ENCODE data around the gene JOSD1.

Gene JOSD1

DNA sequence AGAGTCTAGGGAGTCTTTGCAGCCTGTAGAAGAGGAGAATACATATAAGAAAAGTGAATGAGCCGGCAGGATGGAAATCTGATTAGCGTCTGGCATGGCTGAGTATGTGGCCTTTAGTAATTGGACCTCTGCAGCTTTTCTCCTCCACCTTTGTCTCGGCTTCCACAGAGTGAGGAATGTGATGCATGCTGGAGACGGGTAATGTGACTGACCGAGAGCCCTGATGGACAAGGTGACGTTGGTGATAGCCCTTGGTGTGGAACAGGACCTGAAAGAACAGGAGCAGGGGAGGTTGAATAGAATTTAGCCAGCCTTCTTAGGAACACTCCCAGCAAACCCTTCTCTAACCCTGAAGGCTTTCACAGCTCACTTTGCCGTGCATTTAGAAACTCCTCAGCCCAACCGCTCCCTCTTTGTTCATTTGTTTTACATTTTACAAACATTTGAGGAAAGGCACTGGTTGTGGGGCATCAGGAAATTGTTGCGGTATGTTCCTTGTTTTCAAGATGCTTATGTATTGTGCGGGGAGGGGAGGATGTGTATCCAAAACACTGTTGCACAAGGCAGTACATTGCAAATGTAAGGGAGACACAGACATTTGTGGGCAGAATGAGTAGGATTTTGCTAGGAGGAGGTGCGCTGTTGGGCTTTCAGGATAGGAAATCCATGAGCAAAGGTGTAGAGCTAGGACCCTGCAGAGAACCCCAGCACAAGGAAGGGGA lies 11.9 kb upstream of the JOSD1 start:
- DNase-seq (ENCODE audit: low read depth), result no peak

DNA sequence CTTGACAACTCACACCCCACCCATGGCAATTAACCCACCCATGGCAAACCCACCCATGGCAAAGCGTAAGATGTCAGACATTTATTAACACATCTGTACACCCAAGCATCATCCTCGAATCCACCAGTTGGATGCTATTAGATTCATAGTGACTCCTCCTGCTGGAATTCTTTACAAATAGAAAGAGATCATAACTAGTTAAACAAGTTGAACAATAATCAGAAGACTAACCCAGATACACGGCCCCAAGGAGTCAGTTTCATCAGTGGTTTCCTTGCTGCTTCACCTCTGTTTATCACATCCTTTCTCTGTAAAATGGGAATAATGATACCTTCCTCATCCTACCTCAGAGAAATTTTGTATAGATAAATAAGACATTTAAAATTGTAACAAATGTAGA lies 10.1 kb upstream of the JOSD1 start:
- DNase-seq (ENCODE audit: low read depth), result no peak

DNA sequence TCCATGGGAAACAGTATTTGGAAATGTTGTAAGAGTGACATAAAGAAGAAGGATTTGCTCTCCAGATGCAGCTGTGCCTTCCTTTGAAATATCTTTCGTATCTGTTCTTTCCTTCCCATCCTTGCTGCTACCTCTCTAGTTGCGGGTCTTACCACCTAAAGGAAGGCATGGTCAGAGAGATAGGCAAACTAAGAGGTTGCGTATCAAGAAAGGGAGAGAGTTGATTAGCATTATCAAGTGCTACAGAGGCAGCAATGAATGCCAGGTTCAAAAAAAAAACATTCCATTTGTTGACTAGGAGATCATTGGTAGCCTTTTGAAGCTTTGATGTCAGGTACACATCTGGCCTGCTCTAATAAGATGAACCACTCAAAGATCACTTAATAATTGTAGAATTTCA lies 9.6 kb upstream of the JOSD1 start:
- DNase-seq (ENCODE audit: low read depth), result no peak

DNA sequence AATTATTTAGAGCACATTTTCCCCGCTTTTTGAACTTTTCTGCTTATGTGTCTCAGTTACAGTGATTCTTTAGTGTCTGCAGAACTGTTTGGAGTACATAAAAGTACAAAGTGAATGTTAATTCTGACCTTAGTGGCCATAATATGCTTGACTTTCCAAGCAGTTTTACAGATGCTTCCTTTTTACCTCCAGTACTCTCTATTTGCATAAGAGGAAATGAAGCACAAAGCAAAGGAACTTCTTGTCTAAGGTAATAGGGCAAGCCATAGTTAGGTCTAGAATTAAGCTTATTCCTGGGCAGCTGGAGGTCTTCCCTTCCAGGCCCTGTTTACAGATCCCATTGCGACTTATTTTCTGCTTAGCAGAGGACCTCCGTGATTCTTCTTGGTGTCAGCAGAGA lies 8.6 kb upstream of the JOSD1 start:
- no peak for DNase-seq (ENCODE audit: low read depth)

DNA sequence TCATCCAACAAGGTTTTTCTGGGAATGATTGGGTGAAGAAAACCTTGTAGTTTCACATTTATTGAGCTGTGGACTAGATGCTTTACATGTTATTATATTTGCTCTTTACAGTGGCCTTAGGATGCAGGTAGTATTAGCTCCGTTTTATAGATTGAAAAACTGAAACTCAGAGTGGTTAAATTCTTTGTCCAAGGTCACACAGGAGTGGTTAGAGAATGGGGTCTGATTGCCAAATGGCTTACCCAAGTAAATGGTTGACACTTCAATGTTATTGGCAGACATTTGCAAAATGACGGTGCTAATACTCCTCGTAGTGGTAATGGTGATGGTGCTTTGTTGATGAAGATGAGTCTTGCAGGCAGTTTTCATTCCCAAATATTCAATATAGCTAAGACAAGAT lies 7.2 kb upstream of the JOSD1 start:
- DNase-seq (ENCODE audit: low read depth), result no peak

DNA sequence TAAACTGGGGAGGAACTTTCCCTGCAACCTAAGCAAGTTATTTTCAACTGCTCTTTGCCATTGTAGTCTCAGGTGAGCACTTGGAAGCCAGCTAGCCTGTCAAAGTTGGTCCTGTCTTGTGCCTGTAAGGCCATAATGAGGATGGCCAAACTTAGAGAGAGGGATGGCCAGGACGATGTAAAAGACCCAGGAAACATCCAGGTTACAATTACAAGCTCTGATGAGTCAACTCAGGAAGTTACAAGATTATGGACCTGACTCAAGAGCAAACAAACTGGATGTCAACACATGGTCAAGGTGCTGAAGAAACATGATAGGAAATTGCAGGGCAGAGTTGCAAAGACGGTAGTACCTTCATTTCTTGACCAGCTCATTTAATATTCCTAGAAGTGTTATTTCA lies 6.6 kb upstream of the JOSD1 start:
- DNase-seq (ENCODE audit: low read depth), result no peak

DNA sequence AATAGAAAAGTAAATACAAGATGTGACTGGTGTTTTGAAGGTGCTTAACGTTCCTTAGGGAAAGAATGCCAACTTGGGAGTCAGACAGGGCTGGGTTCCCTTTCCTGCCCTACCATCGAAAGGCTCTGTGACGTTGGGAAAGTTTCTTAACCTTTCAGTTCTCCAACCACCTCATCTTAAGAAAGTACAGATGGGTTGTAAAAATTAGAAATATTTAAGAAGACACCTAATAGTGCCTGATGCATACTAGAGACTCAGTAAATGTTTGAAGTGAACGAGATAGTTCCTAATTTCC lies 6.1 kb upstream of the JOSD1 start:
- DNase-seq (ENCODE audit: low read depth), result no peak

DNA sequence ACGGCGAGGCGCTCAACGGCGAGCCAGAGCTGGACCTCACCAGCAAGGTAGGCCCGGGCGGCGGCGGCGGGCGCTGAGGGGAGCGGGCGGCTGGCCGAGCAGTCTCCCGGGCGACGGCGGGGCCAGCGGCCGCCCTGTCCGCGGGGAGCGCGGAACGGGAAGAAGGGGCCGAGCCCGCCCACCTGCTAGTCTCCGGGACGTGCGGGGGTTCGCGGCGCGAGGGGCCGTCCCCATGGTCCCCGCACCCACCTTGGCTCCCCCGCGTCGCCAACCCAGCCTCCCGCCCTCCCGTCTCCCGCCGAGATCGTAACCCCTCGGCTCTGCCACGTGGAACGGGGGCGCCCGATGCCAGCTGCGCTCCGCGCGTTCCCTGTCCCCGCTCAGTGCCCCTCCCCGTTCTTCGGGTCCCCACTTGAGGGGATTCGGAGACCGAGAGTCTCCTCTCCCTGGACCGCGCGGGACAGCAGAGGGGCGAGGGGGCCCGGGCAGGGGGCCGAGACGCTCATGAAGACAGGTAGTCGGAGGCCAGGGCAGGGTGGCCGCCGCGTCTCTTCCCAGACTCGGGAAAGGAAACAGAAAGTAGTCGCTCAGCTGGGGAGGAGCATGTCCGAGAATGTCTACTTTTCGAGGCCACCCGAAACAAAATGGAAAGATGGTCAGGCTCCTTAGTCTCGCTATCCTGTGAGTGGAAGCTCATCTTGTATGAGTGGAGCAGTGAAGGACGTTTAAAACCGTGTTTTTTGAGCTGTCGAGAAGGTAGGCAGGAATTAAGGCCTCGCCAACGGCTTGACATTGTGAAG lies 5.6 kb upstream of the JOSD1 start:
- DNase-seq (ENCODE audit: low read depth), result peak; percentile 27

DNA sequence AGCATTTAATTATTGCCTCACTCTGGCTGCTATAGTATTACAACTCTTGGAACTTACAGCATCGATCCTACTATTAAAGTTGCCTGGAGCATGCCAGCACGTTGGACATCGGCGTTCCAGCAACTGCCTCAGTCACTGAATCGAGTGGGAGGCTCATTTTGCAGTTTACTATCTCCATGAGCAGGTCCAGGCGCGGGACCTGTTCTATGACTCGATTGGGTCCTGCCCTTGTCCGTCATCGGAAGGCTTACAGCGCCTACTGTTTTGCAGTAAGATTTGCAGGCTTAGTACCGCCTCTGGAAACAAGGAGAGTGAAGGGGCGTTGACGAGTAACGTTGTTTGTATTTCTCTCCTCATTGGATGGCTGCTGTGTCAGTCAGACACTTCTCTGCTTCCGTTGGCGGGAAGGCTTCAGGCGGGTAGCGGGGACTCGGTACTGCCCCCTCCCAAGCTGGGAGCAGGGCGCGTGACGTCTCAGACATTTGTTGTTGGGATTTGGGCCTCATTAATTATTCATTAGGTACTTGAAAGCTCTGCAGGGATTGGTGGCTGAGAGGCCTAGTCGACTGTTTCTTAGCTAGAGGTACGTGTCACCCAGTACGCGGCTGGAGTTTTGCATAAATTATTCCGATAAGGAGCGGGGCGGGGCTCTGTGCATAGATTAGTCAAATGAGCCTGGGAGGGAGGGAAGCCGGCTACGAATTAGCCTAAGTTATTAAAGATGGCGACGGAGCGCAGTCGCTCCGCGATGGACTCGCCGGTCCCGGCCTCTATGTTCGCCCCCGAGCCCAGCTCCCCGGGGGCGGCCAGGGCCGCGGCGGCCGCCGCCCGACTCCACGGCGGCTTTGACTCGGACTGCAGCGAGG lies 4.7 kb upstream of the JOSD1 start, which contains the start of gene GTPBP1:
Gene GTPBP1 (plus strand): TSS at position 710 of the 866 bp plus-strand sequence. CDS start 12 bp downstream, at position 722.
- DNase-seq (ENCODE audit: low read depth), result peak; percentile 92

DNA sequence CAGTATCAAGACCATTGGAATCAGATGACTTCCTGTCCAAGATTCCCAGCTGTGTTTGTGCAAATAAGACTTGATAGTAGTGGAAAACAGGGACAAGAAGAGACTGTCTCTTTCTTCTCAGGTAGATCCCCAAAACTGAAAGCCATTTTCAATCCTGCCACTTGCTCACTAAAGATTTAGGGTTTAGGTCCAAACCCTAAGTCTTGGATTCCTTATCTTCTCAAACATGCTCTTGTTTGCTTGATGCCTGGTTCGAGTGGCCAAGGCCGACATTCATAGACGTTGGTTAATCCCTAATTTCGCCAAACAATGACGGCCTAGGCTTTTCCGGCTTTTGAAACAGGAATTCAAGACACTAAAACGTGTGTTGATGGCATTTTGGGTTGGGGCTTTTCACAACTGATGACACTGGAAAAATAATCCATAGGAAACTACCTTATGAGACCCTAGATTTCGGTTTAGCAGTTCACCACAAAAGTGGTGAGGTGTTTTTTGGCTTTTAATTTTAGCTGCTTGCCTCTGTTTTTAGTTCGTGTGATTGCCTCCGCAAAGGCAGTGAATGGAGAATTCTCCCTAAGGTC lies 4.0 kb upstream of the JOSD1 start:
- DNase-seq (ENCODE audit: low read depth), result no peak

DNA sequence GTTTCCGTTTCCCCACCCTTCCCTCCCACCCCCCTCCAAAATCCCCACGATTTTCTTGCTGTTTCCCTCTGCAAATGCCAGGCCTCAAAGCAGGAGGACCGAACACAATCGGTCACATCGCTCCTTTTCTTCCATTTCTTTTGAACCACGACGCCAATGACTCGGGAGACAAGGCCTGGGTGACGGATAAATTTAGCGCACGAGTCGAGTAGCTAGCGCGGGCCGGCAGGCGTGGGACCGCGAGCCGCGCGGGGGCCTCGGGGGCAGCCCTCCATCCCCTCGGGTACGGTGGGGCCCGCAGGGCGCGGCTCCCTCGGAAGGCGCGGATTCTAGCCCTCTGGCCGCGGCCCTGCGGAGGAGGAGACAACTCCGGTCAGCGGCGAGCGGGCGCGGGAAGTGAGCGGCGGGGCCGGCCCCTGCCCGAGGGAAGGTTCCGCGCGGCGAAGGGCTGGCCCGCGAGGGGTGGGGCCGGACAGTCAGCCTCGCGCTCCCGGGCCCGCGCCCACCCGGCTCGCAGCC lies 414 bp downstream of the JOSD1 start:
- no peak for DNase-seq (ENCODE audit: low read depth)

DNA sequence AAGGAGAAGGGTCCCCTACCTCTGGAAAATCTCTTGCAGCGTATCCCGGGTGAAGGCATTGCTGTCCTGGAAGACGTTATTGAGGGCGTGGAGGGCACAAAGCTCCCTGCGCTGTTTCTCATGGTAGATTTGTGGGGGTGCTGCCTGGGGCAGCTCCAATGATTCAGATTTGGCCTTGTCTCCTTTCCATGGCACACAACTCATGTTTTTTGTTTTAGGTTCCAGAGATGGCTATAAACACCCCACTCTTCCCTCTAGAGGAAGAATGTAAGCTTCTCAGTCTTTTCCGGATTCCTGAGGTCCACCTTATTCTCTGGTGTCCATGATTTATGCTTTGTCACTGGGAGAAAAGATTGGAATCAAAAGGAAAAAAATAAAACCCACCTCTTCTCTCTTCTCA lies 959 bp downstream of the JOSD1 start:
- DNase-seq (ENCODE audit: low read depth), result no peak

DNA sequence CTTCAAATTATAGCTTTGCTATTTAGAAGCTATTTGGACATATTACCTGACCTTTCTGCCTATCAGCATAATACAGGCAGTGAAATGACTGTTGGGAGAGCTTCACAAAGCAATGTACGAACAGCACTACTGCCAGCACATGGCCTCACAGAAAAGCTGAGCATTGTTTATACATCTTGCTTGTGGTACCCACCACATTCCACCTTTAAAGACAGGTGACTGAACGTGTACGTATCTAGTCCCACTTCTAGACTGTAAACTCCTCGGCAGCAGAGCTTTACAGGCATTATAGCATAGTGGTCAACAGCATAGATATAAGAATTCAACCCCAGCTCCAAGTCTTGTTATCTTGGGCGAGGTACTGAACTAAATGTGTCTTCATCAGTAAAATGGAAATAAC lies 1.6 kb downstream of the JOSD1 start:
- no peak for DNase-seq (ENCODE audit: low read depth)

DNA sequence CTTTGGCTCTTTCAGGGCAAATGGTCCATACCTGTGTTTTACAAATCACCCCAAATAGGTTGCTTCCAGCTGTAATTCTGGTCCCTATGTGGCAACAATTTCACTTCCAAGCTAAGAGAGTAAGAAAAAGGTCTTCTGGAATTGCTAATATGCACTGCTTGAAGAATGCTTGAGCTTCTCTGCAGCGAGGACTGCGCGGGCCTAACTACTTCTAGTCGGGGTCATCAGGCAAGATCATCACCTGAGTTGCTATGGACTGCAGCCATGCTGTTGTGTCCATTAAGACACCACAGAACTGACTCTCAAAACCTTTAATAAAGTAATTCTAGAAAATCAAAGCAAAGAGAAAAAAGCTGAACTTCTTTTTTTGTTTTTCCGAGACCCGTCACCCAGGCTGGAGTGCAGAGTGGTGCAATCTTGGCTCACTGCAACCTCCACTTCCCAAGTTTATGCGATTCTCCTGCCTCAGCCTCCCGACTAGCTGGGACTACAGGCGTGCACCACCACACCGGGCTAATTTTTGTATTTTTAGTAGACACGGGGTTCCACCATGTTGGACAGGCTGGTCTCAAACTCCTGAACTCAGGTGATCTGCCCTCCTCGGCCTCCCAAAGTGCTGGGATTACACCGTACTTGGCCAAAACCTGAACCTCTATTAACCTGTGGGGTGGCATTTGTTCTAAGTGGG lies 2.2 kb downstream of the JOSD1 start:
- DNase-seq (ENCODE audit: low read depth), result no peak

DNA sequence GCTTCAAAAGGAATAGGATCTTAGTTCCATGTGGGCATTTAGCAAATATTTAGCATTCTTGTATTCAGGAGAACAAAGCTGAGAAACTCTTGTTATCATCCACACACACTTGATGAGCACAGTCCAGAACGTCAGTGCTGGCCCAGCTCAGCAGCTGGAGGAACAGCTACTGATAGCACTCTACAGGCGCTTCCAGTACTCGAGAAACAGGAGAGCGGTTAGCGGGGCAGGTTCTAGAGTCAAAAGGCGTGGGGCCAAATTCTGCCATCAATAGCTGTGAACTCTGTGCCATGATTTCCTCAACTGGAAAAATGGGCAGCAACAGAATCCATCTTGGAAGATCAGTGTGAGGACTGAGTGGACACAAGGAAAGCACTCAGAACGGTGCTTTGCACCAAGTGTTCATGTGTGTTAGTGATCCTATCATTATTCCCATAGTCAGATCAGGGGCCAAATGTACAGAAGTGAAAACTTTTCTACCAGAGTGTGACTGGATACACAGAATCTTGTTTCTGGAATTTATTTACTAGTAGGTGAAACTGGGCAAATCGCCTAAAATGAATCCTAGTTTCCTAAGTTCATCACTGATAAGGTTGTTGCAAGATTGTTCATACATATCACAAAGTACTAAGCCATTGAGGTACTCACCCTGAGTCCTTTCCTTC lies 3.2 kb downstream of the JOSD1 start:
- no peak for DNase-seq (ENCODE audit: low read depth)

DNA sequence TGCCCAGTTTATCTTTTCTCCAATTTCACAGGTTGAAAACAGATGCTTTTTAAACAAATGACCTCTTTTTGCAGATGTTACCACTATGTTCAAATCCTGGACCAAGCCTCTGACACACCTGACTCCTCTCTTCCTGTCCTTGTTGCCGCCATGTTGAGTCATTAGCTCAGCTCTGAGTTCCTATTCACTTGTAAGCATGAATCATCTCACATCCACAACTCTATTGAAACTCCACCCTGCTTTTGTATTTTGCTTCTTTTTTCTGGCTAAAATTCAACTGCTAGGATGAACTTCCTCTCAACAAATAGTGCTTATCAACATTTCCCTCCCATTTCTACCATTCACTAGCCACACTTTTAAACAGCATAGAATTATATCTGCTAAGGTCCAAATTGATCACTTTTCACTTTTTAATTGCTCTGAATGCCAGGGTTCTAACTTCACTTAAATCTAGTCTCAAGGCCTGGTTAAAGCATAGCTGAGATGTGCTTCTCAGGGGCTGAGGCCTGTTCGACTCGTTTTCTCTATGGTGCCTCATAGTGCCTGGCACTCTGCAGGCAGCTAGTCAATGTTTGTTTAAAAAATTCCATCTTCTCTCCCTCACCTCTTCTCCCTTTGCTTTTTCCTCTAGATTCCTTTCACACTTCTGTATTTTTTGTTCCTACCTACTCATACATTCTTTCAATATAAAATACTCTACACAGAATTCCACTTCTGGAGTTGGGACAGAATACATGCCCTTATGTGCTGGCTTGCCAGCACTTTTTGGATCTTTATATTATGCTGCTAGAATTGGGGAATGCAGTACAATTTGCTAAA lies 3.9 kb downstream of the JOSD1 start:
- no peak for DNase-seq (ENCODE audit: low read depth)

DNA sequence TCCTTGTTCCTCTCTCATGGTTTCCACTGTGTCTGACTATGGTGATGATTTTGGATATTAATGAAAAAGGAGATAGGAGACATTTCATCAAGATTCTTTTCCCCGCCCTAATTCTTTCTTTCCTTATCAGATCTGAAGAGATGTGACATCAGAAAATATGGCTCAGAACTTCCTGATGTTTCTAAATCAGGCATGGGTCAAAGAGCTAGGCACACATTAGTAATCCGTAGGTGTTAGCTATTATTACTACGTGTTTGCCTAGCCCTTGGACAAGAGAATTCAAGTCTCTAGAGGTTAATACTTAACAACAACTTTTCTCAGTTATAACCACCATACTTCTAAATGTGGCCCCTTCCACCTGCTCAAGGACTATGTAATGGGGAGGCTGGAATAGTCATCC lies 5.8 kb downstream of the JOSD1 start:
- DNase-seq (ENCODE audit: low read depth), result no peak

DNA sequence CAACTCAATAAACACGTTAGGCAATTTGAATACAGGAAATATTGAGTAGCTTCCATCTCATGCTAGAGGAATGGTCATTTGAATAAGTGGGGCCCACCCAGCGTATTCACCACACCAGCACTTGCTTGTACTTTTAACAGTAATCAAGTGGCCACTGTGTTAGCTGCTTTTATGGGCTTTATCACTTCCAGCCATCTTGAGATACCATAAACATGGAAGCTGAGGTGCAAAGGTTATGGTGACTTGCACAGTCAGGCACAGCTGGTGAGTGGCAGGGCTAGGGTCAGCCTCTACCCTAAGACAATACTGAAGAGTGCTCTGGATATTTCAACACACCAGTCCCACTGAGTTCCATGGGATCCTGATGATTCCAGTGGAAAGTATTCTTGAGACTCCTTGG lies 6.7 kb downstream of the JOSD1 start:
- no peak for DNase-seq (ENCODE audit: low read depth)

DNA sequence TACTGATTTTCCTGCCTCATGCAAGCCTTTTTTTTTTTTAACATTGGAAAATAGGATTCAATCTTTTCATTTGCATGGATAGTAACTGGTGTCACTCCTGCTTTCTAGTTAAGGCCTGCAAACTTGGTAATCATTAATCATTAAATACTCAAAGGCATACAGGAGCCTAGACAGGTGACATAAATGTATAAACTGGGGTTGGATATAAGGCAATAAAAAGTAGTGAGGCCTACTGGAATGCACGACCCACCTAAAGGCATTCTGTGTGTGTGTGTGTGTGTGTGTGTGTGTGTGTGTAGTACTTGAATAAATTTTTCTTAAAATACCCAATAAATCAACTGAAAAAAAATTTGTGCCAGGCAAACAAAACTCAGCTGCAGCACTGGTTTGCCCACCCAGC lies 11.1 kb downstream of the JOSD1 start:
- no peak for DNase-seq (ENCODE audit: low read depth)

DNA sequence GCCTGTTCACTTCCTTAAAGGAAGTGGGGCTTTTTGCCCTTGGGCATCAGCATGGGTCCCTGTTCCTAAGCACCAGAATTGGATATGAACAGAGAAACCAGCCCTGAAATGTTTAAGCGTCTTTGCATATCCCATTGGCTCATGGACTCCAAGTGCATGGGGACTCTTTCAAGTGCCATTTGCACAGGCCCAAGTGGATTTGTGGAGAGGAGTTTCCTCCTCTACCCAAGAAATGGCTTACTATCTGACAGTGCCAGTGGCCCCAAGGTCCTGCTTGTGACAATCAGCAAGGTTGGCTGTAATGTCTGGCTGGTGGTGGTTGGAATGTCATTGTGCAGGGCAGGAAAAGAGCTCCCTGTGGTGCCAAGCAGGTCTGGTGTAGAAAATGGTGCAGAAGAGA lies 15.0 kb downstream of the JOSD1 start:
- DNase-seq (ENCODE audit: low read depth), result no peak
